ENCODE results near the gene MICU2.

Gene MICU2

DNA sequence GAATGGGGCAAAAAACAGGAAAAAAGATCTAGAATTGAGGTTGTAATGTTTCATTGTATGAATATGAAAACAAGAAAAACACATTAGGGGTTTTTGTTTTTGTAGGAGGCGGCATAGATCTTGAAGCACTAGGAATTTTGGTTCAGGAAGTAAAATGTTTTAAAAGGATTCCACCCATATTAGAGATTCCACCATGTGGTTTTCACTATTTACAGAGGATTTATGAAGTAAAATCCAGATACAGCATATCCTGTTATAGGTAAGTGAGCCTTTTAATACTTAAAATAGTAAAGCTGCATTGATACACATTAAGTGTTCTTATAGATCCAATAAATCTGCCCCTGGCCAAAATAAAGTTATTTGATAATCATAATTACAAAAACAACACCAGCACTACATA, 61.4 kb downstream of the MICU2 start:
- no peak for DNase-seq

DNA sequence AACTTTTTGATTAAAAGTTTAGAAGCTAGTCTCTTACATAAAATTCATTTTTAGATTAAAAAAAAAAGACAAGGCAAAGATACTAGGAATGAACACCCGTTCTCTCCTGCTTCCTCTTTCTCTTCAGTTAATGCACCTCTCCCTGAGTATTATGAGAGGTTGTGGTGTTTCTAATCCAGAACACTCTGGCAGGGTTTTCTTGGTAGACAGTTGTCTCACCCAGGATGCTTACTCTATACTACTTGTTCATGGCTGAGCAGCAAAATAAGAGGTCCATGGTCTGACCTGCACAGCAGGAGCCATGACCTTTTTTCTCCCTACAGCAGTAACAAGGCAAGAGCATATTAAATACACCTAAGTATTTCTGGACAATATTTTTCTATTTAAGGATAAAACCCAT, 62.0 kb downstream of the MICU2 start:
- DNase-seq, result no peak

DNA sequence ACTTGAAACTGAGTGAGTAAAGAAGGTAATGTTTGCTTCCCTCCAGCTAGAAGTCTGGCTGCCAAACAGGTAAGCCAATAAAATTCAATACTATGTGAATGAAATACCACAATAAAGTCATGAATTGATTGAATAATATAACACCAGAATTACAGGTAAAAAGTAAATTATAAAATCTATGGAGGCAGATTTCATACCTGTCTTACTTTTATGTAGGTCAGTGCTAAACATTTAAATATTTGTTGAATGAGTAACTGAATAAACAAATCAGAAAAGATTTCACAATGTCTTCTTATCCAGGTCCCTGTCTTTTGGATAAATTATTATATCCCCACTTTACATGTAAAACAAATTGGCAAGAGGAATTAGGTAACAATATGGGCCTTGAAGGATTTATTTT, 62.7 kb downstream of the MICU2 start:
- no peak for DNase-seq

DNA sequence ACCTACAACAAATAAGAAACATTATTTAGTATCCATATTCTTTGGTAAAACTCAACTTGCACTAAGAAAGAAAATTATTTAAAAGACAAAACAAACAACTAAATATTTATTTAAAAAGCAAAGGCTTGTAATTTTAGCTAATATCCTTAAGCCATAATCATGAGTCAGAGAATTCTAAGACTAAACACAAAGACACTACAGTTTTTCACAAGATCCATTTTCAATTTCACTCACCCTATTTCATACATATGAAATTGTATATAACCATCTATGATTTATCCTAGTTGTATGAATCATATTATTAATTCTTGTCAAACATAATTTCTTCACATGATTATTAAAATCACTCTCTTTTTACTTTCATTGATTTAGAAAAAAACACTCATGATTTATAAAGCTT, 64.3 kb downstream of the MICU2 start:
- no peak for DNase-seq

DNA sequence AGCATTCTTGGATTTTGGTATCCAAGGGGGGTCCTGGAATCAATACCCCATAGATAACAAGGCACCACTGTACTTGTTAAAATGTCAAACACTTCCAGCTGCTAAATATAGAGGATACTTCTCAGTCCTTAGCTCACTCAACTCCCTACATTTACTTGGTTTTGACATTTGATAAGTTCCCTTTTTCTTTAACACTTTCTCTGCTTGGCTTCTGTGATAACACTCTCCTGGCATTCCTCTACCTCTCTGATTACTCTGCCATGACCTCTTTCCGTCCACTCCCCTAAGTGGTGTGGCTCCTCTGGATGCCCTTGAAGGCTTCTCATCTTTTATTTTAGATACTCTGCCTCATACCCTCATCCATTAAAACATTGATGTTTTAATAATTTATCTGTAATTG, 65.2 kb downstream of the MICU2 start:
- no peak for DNase-seq

DNA sequence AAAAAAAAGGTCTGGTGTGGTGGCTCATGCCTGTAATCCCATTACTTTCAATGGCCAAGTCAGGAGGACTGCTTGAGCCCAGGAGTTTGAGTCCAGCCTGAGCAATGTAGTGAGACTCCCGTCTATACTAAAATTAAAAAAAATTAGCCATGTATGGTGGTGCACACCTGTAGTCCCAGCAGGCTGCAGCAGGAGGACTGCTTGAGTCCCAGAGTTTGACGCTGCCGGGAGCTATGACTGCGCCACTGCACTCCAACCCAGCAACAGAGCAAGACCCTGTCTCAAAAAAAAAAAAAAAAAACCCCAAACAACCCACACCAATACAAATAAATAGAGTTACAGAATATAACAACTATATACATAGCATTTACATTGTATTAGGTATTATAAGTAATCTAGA, 65.7 kb downstream of the MICU2 start:
- no peak for DNase-seq

DNA sequence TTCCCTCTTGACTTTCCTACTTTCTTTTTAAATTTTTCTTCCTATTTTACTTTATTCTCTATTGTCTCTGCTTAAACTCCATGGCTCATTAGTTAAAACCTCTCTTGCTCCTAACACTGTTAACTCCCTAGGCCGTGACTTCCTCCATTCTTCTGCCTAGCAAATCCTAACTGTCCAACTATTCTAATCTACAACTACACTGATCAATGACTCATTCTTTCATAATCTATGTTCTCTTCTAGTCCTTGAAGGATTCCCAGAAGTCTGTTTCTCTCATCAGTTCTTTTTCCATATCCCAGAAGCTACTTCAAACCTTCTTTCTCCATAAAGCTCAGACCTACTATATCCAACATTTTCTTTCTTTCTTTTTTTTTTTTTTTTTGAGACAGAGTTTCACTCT, 66.9 kb downstream of the MICU2 start:
- no peak for DNase-seq

DNA sequence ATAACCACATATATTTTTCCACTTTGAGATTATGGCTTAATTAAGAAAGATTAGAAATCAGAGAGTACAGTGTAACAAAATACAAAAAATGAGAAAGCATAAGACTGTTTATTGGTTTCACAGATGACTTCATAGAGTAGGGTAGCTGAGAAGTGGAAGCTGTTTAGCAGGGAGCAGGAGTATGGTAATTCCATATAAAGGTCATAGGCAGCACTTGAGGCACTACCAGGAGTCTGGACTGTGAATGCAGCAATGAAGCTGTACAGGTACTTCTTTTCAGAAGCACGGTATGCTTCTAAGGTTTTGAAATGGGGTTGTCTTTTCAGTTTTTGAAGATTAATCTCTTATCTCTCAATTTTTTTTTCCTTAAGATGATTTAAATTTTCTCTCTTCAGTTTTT, 69.2 kb downstream of the MICU2 start:
- no peak for DNase-seq

DNA sequence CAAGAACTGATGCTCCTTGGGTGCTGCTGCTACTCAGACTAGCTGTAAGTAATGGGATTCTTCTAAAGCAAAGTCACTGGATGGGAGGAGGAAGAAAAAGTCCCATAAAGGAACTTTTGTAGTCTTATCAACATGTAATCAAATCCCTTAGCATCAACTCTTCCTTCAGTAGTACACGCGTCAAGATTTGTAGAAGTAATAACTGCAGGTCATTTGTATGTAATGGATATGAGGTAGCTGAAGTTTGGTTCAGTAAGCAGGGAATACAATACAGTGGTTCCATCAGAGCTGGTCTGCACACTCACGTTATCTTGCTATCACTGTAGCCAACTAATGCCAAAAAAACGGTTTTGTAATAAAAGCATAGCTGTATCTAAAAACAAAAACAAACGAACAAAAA, 72.5 kb downstream of the MICU2 start:
- DNase-seq, result no peak

DNA sequence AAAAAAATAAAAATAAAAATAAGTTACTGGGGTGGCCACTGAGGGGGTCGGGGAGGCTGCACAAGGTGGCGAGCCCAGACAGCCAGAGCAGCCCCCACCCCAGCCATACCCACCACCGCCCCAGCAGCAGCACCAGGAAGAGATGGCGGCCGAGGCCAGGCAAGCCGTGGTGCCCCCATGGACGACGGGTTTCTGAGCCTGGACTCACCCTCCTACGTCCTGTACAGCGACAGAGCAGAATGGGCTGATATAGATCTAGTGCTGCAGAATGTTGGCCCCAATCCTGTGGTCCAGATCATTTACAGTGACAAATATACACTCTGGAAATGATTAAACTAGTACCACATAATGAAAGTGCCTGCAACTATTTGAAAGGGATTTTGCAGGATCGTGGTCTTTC, 73.3 kb downstream of the MICU2 start:
- DNase-seq, result no peak

DNA sequence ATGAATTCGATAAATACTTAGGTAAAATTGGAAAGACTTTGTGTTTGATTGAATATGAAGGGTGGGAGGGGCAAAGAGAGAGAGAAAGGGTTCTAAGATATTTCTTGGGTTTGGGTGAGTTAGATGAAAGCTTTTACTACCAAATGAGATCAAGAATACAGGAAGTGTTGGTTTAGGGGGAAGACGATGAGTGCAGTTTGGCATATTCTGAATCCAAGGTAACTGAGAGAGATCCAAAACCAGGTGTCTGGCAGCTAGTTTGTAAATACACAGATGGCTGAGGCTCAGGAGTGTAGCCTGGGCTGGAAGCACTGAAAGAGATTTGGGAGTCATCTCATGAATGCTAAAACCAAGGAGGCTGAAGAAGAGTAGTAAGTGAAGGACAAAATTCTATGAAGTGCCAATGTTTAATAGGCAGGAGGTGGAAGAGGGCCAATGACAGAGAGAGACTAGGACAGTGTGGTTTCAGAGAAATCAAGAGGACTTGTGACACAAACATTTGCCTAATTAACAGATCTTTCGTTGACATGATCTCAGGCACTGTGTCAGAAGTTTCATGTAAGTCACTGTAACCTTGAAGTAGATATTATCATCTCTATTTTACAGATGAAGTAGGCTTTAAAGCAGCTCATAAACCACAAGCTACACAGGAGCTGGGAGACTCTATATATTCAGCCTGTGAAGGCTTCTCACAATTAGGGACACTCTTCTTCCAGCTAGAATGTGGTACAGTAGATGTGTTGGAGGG, 74.7 kb downstream of the MICU2 start:
- DNase-seq, result no peak

DNA sequence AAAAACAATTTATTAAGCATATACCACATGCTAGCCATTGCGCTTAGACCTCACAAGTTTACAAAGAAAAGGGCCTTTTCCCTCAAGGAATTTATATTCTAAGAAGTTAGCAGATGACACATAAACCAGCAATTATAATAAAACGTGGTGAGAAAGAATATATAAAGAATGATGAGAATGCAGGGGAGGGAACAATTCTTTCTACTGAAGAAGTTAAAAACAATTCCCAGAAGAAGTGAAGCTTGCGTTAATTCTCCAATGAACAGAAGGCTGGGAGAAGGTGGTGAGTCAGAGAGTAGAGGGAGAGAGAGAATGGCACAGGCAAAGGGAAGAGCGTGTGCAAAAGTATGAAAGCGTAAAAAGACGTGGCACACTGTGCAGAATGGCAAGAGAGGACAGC, 75.4 kb downstream of the MICU2 start:
- DNase-seq, result no peak

DNA sequence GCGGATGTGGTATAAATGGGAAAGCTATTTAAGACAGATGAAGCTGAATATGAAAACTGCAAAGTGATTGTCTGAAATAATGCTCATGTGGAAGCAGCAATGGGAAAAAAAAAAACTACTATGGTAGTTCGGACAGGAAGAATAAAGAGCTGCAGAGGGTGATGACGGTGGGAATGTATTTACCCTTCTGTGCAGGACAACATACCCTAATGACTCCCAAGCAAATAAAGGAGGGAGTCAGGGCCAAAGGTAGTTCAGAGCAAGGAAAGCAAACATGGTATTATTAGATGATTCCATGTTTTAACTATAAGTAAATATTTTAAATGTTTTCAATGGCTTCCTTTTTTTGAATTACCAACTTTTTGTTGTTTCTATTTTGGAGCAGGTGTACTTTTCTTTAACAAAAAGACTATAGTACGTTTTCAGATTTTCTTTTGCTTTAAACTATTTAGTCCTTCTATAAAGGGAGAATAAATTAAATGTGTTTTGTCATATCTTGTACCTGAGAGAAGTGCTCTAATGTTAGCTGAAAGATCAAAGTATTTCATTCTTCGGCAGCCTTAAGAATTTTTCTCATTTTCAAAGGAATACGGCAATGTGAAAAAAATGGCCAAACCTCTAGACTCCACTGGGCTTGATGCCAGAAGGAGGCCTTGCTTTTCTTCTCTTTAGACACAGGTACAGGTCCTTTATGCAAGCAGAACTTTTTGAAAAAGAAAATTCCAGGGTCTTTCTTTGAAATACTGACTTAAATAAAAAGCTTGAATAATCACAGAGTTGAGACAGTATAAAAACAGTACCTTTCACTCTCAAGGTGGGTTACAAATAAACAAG, 77.0 kb downstream of the MICU2 start:
- no peak for DNase-seq

DNA sequence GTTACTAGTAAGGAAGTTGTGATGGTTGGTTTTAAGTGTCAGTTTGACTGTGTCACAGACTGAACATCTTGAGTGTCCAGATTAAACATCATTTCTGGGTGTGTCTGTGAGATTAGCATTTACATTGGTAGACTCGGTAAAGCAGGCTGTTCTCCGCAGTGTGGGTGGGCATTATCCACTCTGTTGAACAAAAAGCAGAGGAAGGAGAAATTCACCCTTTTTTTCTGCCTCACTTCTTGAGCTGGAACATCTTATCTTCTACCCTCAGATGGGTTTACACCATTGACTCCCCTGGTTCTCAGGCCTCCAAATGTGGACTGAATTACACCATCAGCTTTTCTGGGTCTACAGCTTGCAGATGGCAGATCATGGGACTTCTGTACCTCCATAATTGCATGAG, 81.1 kb downstream of the MICU2 start:
- DNase-seq, result no peak

DNA sequence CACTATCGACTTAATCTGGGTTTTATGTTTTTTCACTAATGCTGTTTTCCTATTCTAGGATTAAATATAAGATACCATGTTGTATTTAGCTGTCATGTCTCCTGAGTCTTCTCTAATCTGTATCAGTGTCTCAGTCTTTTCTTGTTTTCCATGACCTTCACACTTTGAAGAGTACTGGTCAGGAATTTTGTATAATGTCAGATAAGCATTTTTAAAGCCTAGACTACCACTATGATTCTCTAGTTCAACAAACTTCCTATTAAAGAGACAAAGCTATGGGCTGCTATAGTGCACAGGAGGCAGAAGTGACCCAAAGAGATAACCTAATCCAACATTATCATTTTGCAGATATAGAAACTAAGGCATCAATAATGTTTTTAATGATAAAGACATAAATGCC, 81.8 kb downstream of the MICU2 start:
- DNase-seq, result no peak

DNA sequence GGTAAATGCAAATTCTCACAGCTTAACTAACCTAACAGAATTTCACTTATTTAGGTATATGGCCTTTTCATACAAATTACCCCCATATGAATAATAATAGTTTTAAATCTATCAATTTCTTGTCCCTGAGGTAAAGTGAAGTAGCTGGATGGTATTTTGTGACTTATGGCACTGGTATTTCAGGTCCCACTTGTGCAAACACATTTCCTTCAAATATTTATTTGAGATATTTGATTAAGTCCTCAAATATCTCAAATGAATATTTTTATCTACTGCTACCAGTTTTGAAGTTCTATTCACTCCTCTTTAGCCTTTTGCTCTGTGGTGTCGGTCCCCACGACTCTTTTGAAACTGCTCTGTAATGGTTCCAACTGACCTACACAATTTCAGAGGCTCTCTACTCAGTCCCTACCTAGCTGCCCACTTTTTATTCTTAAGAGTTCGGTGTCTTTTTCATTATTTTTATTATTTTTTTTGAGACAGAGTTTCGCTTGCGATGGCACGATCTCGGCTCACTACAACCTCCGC, 85.3 kb downstream of the MICU2 start:
- DNase-seq, result no peak

DNA sequence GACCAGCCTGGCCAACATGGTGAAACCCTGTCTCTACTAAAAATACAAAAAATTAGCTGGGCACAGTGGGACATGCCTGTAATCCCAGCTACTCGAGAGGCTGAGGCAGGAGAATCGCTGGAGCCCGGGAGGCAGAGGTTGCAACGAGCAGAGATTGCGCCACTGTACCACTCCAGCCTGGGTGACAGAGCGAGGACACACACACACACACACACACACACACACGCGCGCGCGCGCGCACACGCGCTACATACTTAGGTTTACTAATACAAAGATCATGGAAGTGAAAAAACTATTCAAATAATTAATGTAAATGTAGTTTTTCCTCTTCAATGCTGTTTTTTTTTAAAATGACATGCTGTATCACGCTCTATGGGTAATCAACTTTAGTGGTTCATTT, 86.4 kb downstream of the MICU2 start:
- no peak for DNase-seq

DNA sequence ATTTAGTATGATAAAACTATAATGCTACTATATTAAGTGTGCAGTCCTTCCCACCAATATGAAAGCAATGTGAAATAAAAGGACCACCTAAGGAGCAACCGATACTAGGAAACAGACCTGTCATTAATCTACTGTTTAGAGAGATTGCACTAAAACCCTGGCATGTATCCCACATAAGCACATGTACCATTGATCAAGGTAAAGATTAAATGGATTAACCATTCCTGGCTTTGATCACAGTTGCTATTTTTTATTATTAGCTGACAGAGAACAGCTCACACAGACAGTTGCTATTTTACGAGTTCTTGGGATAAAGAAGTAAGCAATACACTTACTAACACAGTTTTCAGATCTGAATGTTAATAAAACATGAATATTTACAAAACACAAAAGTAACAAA, 87.2 kb downstream of the MICU2 start:
- DNase-seq, result no peak

DNA sequence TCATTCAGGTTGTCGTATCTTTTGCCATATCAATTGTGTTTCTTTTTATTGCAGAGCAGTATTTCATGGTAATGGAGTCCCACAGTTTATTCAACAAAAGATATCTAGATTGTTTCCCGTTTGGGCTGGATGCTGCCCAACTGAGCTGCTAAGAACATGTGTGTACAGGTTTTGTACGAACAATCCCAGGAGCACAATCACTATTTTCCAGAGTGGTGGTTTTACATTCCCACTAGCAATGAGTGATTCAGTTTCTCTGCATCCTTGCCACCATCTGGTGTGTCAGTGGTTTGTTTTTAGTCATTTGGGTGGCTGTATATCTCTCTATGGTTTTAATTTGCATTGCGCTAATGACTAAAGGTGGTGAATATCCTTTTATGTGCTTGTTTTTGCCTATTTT, 92.1 kb downstream of the MICU2 start:
- no peak for DNase-seq

DNA sequence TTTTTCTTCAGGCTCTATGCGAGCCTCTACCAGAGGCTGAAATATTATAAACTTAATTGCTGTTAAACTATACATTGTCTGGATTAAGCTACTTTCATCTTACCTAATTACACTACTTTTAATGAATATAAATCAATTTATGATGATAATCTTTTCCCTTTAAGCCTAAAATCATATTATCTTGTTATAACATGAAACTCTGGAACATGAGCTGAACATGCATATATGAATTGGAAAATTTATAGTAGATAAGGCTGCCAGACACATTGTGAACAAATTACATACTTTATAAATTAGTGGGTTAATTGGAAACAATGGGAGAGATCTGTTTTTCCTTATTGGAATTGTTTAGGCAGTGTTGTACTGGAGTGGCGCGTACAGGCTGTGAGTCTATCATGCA, 99.6 kb downstream of the MICU2 start:
- DNase-seq, result no peak

DNA sequence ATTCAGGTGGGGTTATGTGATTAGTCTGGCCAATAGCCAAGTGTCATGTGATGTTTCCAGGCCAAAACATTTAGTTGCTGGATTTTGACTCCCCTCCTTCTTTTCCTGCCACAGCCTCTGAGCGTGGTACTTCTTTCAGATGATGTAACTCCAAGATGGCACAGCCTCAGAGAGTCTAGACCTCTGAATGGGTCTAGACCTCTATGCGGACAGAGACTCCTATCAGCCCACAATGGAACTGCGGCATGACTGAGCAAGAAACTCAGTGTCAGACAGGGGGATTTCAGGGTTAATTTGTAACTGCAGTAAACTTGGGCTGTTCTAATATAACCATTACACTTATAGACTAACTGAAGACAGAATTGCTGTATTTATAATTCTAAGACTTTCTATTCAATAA, 102.3 kb downstream of the MICU2 start:
- DNase-seq, result no peak

DNA sequence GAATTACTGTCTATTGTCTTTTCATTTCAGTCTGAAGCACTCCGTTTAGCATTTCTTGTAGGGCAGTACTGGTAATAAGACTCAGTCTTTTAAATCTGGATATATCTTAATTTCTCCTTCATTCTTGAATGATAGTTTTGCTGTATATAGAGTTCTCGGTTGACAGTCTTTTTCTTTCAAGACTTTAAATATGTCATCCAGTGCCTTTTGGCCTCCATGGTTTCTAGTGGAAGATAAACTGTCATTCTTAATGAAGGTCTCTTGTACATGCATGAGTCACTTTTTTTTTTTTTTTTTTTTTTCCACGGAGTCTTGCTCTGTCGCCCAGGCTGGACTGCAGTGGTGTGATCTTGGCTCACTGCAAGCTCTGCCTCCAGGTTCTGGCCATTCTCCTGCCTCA, 117.6 kb downstream of the MICU2 start:
- no peak for DNase-seq

DNA sequence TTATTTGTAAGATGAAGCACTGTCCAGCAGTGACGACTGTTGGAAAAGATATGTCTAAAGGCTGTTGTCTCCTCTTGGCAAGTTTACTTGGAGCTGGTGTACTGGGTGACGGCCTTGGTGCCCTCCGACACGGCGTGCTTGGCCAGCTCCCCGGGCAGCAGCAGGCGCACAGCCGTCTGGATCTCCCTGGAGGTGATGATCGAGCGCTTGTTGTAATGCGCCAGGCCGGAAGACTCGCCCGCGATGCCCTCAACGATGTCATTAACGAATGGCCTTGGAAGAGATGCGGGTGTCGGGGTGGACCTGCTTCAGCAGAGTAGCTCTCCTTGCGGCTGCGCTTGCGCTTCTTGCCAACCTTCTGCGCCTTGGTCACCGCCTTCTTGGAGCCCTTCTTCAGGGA, 120.2 kb downstream of the MICU2 start:
- DNase-seq, result no peak

DNA sequence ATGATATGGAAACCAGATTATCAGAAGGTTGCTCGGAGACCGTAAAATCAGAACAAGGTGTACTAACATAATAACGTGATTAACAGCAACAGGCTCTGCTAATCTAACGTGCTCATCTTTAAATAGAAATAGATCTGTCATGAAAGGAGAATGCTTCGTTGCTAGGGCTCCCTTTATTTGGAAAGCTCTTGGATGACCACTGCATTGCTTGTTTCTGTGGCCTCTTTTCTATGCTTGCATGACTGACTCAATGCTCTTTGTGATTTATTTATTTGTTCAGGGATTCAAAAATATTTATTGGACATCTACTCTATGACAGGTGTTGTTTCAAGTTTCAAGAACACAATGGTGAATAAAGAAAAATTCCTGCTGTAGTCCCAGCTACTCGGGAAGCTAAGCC, 122.6 kb downstream of the MICU2 start:
- no peak for DNase-seq
